Measurements from ENCODE around the gene TLE5.
"Not testable (repeated sequence)": the region's sequence is repeated elsewhere in the genome, so short reads cannot be mapped to it uniquely, and the experiment has no call there.

The TLE5 gene

GRCh38 chr19:3020321-3020960, 41.9 kb downstream of the TLE5 start:
- no peak for DNase-seq

GRCh38 chr19:3019211-3019854, 43.0 kb downstream of the TLE5 start:
- no peak for DNase-seq

- no peak for DNase-seq
Measured at GRCh38 chr19:3017923-3018322, 44.4 kb downstream of the TLE5 start.

GRCh38 chr19:3015126-3016057, 46.9 kb downstream of the TLE5 start:
- DNase-seq = no peak

- DNase-seq = no peak
Measured at GRCh38 chr19:3014135-3014534, 48.2 kb downstream of the TLE5 start.

- no peak for DNase-seq
Measured at GRCh38 chr19:3013263-3013725, 49.0 kb downstream of the TLE5 start.

- no peak for DNase-seq
Measured at GRCh38 chr19:3012621-3013262, 49.6 kb downstream of the TLE5 start.

- DNase-seq = not testable (repeated sequence)
Measured at GRCh38 chr19:3012059-3012458, 50.2 kb downstream of the TLE5 start.

GRCh38 chr19:3010871-3011270, 51.4 kb downstream of the TLE5 start:
- DNase-seq = no peak

- DNase-seq = no peak
Measured at GRCh38 chr19:3008994-3009393, 53.3 kb downstream of the TLE5 start.

- DNase-seq = no peak
Measured at GRCh38 chr19:3007975-3008374, 54.3 kb downstream of the TLE5 start.

- no peak for DNase-seq
Measured at GRCh38 chr19:3006075-3006767, 56.1 kb downstream of the TLE5 start.

GRCh38 chr19:3005345-3005744, 57.0 kb downstream of the TLE5 start:
- DNase-seq = no peak

GRCh38 chr19:3004522-3004921, 57.8 kb downstream of the TLE5 start:
- no peak for DNase-seq

GRCh38 chr19:3003046-3003445, 59.2 kb downstream of the TLE5 start:
- no peak for DNase-seq
